Osteocyte (in vitro differentiated cells): ENCODE results near the gene NOCT. TPM values are rescaled to one million over a fixed set of nuclear protein-coding genes. Genes with fewer than 3 reads are reported as not detected.

Experiments used
- DNase-seq: peaks from one replicate; pipeline ENCODE4 v3.0.0; 2021; ENCODE audit warnings: mixed read lengths; ENCODE audit not compliant: unreplicated experiment; ENCODE audit errors: extremely low spot score
- H3K27ac Mint-ChIP-seq: one replicate; pipeline ENCODE4 v1.8.0; 2021; ENCODE audit warnings: mild to moderate bottlenecking, mixed read lengths; ENCODE audit not compliant: unreplicated experiment
- H3K27me3 Mint-ChIP-seq: one replicate; pipeline ENCODE4 v1.8.0; 2021; ENCODE audit warnings: mixed read lengths; ENCODE audit not compliant: unreplicated experiment
- H3K36me3 Mint-ChIP-seq: one replicate; pipeline ENCODE4 v1.8.0; 2021; ENCODE audit warnings: mixed read lengths; ENCODE audit not compliant: unreplicated experiment
- H3K4me1 Mint-ChIP-seq: one replicate; pipeline ENCODE4 v1.8.0; 2021; ENCODE audit warnings: mixed read lengths; ENCODE audit not compliant: unreplicated experiment
- H3K4me3 Mint-ChIP-seq: one replicate; pipeline ENCODE4 v1.8.0; 2021; ENCODE audit warnings: mild to moderate bottlenecking, moderate library complexity, mixed read lengths; ENCODE audit not compliant: unreplicated experiment
- H3K9me3 Mint-ChIP-seq: one replicate; pipeline ENCODE4 v1.8.0; 2021; ENCODE audit warnings: mixed read lengths; ENCODE audit not compliant: unreplicated experiment
- total RNA-seq: library from RNA; stranded (reverse); gene quantifications from 2 replicates; pipeline ENCODE4 v1.2.1, GENCODE V29; 2021
- TF ChIP-seq, protein P1 (sequence below): fragments of 200-600 bp; sonication (generic); IDR thresholded peaks from 2 replicates; pipeline ENCODE4 v1.5.0; 2021; ENCODE audit warnings: antibody characterized with exemption, mild to moderate bottlenecking, moderate library complexity

Gene NOCT
- total RNA-seq, 1 donor from 2014 or later, result 16.0 TPM

DNA sequence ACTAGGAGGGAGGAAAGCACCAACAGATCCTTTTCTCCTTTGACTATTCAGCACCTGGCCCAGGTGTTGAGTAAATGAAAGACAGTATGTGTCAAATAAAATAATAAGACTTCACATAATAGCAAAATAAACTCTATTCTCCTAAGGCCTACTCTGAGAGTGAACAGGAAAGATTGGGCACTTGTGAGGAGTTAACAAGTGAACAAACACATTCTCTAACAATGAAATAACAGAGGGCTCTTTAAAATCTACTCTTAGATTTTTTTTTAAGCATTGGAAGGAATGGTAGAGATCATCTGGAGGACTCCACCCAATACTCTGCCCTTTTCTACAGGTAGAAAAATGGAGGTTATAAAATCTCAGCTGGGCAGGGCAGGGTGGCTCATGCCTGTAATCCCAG is 39.1 kb upstream of the NOCT start:
- Mint-ChIP-seq H3K9me3 (no peaks in the 10 kb centered on the region), H3K36me3 (no peaks in the 10 kb centered on the region), H3K27me3 (no peaks in the 10 kb centered on the region), H3K27ac (no peak overlapping the region), H3K4me1 (peaks cover 14% of the 10 kb centered on the region), H3K4me3 (no peak overlapping the region)
- DNase-seq, result no peak
- TF ChIP-seq, protein P1, sequence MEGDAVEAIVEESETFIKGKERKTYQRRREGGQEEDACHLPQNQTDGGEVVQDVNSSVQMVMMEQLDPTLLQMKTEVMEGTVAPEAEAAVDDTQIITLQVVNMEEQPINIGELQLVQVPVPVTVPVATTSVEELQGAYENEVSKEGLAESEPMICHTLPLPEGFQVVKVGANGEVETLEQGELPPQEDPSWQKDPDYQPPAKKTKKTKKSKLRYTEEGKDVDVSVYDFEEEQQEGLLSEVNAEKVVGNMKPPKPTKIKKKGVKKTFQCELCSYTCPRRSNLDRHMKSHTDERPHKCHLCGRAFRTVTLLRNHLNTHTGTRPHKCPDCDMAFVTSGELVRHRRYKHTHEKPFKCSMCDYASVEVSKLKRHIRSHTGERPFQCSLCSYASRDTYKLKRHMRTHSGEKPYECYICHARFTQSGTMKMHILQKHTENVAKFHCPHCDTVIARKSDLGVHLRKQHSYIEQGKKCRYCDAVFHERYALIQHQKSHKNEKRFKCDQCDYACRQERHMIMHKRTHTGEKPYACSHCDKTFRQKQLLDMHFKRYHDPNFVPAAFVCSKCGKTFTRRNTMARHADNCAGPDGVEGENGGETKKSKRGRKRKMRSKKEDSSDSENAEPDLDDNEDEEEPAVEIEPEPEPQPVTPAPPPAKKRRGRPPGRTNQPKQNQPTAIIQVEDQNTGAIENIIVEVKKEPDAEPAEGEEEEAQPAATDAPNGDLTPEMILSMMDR, result no peak

DNA sequence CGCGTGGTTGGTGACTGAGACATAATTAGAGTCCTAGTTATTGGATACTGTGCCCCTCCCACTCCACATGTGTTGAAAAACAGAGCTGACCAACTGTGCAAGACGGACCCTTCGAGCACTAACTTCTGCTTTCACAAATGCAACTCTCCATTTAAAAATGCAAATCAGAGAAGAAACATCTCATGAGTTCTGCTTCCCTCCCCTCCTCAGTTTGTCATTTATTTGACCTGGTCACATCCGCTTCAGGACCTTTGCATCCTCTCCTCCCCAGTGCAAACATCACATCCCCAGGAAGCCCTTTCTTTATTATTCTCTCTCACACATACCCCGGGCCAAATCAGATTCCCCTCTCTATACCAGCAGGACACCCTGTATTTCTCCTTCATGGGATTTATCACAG is 38.1 kb upstream of the NOCT start:
- DNase-seq, result no peak
- Mint-ChIP-seq H3K9me3 (no peaks in the 10 kb centered on the region), H3K27ac (no peak overlapping the region), H3K27me3 (no peaks in the 10 kb centered on the region), H3K4me3 (peak overlapping the region; percentile 8), H3K36me3 (no peaks in the 10 kb centered on the region), H3K4me1 (peaks cover 14% of the 10 kb centered on the region)
- TF ChIP-seq, protein P1, result no peak

DNA sequence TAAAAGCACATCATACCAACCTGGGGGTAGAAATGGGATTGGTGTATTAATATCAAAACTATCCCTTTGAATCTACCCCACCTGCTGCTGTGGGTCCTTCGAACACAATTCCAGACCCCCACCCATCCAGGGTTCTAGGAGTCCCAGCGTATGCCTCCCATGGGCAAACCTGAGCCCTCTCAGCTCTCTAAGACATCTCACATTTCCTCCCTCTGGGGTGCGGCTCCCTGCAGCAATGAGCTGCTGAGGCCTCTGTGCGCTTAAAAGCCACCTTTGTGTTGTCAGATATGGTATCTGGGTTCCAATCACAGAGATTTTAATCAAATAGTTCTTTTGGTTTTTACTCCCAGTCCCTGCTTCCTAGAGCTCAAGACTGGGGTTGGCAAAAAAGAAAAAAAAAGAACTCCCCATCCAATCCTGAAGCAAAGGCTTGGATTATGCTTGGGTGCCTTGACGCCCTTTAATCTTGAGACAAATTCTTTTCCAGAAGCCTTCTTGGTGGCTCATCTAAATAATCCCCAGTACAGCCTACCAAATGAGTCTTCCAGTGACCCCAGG is 37.5 kb upstream of the NOCT start:
- Mint-ChIP-seq H3K4me3 (no peak overlapping the region), H3K9me3 (no peaks in the 10 kb centered on the region), H3K27ac (no peak overlapping the region), H3K4me1 (peaks cover 14% of the 10 kb centered on the region), H3K36me3 (no peaks in the 10 kb centered on the region), H3K27me3 (no peaks in the 10 kb centered on the region)
- TF ChIP-seq, protein P1, result no peak
- DNase-seq, result no peak

DNA sequence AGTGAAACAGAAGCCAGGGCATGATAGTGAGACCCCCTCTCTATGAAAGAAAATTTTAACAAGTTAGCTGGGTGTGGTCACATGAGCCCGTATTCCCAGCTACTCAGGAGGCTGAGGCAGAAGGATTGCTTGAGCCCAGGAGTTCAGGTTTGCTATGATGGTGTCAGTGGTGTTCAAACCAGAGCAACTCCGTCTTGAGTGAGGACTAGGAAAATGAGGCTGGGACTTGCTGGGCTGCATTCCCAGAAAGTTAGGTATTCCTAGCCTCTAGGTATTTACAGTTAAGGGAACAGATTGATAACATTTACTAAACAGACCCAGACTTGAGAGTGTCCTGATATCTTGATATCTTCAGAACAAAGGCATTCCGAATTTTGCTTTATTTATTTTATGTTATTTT is 37.0 kb upstream of the NOCT start:
- H3K9me3 Mint-ChIP-seq, result no peaks in the 10 kb centered on the region
- no peak for DNase-seq
- H3K27me3 Mint-ChIP-seq, result no peaks in the 10 kb centered on the region
- peaks cover 9% of the 10 kb centered on the region for H3K4me1 Mint-ChIP-seq
- no peak overlapping the region for H3K4me3 Mint-ChIP-seq
- H3K27ac Mint-ChIP-seq, result no peak overlapping the region
- TF ChIP-seq, protein P1, result no peak
- H3K36me3 Mint-ChIP-seq, result no peaks in the 10 kb centered on the region

DNA sequence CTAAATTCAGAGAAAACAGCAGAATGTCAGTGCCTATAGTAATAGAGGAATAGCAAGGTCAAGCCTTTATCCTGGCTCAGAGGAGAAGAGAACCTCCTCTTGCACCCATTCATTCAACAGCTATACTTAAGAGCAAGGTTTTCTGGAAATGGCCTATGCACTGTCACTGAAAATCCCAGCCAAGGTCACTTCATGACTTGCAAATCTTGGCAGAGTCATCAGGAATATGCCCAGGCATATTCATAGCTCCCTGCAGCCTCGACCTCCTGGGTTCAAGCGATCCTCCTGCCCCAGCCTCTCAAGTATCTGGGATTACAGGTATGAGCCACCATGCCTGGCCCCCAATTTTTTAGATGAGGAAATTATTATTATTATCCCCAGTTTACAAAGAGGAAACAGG is 35.8 kb upstream of the NOCT start:
- H3K27ac Mint-ChIP-seq, result no peak overlapping the region
- no peak overlapping the region for H3K4me3 Mint-ChIP-seq
- H3K4me1 Mint-ChIP-seq, result peaks cover 8% of the 10 kb centered on the region
- DNase-seq, result no peak
- no peaks in the 10 kb centered on the region for H3K36me3 Mint-ChIP-seq
- H3K27me3 Mint-ChIP-seq, result no peaks in the 10 kb centered on the region
- H3K9me3 Mint-ChIP-seq, result peaks cover 2% of the 10 kb centered on the region
- TF ChIP-seq, protein P1, result no peak
